Measurements from ENCODE around the gene SLC35G1.

SLC35G1 gene

GRCh38 chr10:93879273-93879672, 14.5 kb upstream of the SLC35G1 start:
- DNase-seq = no peak

- DNase-seq = no peak
These were observed 969 bp downstream of the SLC35G1 start for GRCh38 chr10:93894516-93895378.

DNA sequence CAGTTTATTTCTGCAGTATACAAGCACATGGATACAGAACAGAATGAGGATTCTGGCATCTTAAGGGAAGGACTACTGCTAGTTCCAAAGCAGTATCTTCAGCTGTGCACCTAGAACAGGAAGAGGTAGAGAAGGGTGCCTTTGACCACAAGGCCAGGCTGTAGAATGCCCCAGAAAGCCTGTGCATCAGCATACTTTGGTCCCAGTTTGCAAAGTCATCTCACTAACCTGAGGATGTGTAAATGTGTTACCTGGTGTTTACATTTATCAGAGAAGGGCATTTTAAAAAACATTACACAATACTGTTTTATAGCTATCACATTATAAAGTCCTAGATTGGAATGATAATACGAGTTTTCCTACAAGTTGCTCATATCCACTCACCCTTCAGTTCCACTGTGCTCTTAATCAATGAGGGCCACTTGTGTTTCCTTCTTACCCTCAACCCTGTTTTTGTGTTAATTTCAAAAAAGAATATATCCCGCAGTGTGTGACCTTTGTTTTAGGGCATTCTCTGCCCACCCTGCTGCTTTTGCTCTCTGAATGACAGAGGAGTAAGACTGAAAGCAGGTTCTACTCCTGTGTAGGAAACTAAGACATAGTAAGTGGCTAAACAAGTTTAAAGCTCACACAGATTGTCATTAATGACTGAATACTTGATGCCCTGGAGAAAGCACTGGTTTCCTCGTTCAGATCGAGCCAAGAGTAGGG, 3.4 kb downstream of the SLC35G1 start:
- DNase-seq = no peak

GRCh38 chr10:93899109-93899508, 5.3 kb downstream of the SLC35G1 start:
- no peak for DNase-seq

GRCh38 chr10:93903051-93903450, 9.3 kb downstream of the SLC35G1 start:
- no peak for DNase-seq

GRCh38 chr10:93904901-93905300, 11.1 kb downstream of the SLC35G1 start:
- DNase-seq = no peak

DNA sequence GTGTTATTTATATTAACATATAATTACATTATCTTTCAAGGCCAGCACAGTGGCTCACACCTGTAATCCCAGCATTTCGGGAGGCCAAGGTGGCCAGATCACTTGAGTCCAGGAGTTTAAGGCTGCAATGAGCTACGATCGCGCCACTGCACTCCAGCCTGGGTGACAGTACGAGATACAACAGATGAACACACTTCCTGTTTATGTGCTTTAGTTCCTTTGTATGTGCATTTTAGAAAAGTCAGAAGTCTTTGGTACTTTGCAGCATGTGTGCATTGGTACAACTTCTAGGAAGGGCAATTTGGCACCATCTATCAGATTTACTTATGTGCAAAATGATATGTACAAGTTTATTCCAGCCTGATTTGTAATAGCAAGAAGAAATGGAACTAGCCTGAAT, 13.3 kb downstream of the SLC35G1 start:
- no peak for DNase-seq

DNA sequence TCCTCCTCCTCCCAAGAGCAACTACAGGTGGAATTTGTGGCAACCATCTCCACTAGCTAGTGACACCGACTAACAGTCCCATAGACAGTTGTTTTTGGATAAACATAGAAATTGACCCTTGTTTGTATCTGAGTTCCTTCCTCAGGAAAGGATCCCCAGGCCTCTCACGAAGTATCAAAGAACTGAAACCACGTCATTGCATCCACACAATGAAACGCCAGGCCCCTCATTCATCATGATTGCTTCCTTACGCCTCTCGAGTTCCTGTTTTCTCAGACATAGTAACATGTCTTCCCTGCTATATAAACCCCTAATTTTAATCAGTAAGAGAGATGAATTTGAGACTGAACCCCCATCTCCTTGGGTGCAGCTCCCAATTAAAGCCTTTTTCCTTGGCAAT, 18.1 kb downstream of the SLC35G1 start:
- no peak for DNase-seq

- no peak for DNase-seq
These were observed 18.7 kb downstream of the SLC35G1 start for GRCh38 chr10:93912444-93912843.

GRCh38 chr10:93913706-93914105, 19.9 kb downstream of the SLC35G1 start:
- no peak for DNase-seq

DNA sequence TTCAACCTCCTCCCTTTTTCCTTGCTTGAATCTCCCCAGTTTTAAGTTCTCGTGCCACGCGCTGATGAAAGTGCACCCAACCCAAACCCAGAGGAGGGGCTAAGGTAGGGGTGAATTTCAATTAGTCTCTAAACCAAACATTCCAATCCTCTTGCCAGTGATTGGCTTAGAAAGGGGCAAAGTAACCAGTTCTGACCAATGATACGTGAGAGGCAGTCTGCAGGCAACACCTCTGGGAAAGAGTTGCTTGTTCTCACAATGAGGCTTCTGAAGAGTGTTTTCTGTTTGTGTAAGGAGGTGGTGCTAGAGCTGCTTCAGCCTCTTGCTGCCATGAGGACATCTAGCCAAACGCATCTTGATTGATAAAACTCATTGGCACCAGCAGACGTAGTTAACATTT, 21.8 kb downstream of the SLC35G1 start:
- DNase-seq = no peak

- no peak for DNase-seq
These were observed 22.7 kb downstream of the SLC35G1 start for GRCh38 chr10:93916257-93917063.

DNA sequence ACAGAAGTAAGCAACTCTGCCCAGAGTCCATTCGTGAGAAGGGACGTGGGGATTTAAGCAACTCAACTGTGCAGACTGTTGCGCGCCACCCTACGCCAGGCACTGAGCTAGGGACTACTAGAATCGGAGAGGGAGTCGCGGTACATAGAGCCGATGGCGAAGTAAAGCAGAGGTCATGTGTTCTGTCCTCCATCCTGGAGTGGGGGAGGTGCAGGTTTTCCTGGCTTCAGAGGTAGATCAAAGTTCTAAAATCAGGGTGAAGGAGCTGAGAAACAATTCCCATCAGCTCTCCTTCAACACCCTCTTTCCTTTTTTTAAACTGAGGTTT, 23.2 kb downstream of the SLC35G1 start:
- DNase-seq = no peak

DNA sequence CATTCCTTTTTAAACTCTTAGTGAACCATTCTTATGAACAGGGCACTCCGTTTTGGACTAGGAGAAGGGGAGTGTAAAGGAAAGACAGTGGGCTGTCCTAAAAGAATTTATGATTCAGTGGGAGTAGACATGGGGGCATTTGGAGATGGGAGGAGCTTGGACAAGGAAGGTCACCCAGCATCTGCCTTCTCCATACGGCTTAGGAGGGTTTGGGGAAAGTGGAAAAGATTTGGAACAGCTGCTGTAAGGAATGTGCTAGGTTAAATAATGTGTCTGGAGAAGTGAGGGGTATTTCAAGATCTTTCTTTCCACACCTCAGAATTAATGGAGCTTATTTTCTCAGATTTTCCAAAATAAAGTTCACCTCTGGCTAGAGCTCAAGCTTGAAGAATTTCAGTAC, 24.0 kb downstream of the SLC35G1 start:
- no peak for DNase-seq

- DNase-seq = no peak
These were observed 27.6 kb downstream of the SLC35G1 start for GRCh38 chr10:93921338-93921737.

DNA sequence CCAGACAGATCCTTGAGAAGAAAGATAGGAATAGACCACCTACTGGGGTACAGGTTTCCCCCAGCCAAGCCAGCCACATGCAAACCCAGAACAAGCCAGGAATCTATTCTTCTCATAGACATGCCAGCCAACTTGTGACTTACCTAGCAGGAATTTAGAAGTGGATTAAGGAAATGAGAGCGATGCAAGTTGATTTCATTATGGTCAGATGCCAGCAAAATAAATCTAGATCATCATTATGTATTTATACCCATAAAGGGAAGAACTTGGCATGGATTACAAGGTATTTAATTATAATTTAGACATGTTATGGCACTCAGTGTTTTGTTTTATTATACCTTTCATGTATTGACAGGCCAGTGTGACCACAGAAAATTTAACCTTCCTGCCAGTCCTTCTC, 32.8 kb downstream of the SLC35G1 start:
- no peak for DNase-seq

DNA sequence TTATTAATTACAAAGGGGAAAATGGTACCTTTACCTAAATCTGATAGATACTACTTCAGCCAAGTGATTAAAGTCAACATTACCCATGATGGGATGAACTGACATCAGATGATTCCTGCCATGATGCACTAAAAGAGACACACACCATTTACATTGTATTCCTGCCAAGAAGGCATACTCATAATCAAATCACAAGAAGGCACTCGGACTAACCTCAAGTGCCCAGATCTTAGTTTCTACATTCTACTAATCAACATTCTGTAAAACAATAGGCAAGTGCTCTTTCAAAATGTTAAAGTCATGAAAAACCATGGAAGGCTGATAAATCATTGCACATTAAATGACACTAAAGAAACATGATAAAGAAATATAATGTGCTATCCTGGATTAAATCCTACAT, 44.4 kb downstream of the SLC35G1 start:
- DNase-seq = no peak

DNA sequence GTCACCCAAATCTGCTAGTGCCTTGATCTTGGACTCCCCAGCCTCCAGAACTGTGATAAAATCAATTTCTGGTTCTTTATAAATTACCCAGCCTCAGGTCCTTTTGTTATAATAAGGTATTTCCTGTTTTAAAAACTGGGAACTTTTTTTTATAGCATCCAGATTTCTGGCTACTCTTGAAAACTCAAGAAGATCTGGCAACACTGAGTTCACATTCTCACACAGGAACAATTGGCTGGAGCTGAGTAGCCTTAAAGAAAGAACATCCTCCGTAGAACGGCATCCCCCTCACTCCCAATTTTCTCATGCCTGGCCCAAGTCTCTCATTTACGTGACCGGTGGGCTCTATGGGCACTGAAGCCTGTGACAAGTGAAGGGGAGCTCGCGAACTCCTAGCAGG, 47.1 kb downstream of the SLC35G1 start:
- DNase-seq = no peak

DNA sequence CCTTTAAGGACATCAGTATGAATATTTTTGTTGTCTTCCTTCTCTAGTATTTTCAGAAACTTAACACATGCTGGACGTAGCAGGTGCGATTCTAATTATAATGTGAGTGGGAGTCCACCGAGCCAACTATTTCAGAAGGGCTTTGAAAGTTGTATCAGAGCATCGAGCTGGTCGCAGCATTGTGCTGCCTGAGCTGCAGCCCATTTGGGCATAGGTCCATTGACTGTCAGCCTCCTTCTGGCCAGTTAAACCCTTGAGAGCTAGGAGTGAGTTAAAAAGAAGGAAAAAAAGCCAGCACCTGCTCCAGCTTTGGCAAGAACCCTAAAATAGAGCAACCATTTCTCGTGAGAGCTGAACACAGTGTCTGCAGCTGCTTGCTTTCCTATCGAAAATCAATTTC, 47.8 kb downstream of the SLC35G1 start:
- no peak for DNase-seq

GRCh38 chr10:93945819-93946218, 52.0 kb downstream of the SLC35G1 start:
- DNase-seq = no peak

DNA sequence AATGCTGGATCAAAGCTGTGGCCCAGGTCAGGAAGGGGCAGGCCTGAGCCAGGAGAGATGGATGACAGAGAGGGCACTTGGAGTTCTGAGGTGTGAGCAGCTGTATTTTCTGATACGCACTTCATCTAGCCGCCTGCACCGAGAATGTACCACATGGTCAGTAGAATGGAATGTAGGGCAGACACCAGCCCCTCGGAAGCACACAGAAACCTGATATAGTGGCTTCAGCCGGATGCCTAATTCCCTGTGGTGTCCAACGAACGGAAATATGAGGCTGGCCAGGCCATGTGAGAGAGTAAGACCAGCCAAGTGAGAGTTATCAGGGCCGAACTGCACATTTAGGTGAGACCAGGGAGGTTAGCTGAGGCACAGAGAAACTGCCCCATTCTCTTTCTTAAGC, 53.3 kb downstream of the SLC35G1 start:
- DNase-seq = peak; percentile 63

DNA sequence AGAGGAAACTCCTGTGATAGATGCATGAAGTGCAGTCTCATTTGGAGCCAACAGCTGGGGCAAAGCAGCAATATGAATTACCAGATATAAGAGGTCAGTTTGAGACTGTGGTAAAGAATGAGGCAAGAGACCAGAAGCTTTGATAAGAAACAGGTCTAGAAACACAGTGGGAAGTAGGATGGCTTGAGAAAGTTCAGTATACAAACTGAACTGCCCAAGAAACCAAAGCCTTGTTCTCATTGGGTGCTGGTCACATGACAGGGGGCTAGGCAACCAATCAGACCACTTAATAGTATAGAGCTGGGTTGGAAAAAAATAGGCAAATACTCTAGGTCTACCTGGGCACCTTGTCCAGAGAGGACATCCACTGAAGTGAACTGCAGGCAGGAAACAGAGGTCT, 53.7 kb downstream of the SLC35G1 start:
- DNase-seq = no peak

DNA sequence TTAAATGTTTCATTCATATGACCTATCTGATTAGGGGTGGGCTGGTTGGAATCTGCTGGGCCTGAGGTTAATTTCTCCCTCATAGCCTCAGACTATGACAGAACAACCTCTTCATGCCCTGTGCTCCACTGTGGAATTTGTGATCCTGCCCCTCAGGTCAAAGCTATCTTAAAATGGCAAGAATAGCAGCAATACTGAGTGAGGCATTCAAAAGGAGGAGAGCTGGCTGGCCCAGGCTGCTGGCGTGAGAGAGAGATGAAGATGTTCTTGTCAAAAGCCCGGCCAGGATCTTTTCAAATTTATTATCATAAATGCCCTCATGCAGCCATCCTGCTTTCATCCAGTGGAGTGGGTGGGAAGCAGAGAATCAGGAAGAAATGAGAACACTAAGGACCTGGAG, 58.1 kb downstream of the SLC35G1 start:
- DNase-seq = no peak
